Neural cell (in vitro differentiated cells): ENCODE results near the gene FHOD3. TPM values are rescaled to one million over a fixed set of nuclear protein-coding genes. Genes with fewer than 3 reads are reported as not detected.

ENCODE experiments used
- H2AFZ ChIP-seq: fragments of 200-600, 300-800 bp; sonication (generic), shearing (Covaris generic); 2 replicates; pipeline ENCODE4 v1.6.0; 2014; ENCODE audit warnings: low read depth, mild to moderate bottlenecking, antibody characterized with exemption, low read length, moderate library complexity
- H3F3A ChIP-seq: fragments of 200-600 bp; shearing (Covaris generic); 2 replicates; pipeline ENCODE4 v1.6.1; 2016; ENCODE audit warnings: mild to moderate bottlenecking, moderate library complexity, mixed read lengths, antibody characterized with exemption, low read length; ENCODE audit not compliant: insufficient read depth, poor library complexity, severe bottlenecking
- H3K27ac ChIP-seq: fragments of 200-600, 300-800 bp; sonication (generic), shearing (Covaris generic); 2 replicates; pipeline ENCODE4 v1.5.1; 2014; ENCODE audit warnings: mild to moderate bottlenecking, low read length, moderate library complexity
- H3K27me3 ChIP-seq: fragments of 300-800, 200-600 bp; sonication (generic), shearing (Covaris generic); 2 replicates; pipeline ENCODE4 v1.6.0; 2014; ENCODE audit warnings: mild to moderate bottlenecking, low read depth, low read length, moderate library complexity; ENCODE audit not compliant: insufficient read depth
- H3K36me3 ChIP-seq: fragments of 300-800, 200-600 bp; sonication (generic), shearing (Covaris generic); 2 replicates; pipeline ENCODE4 v1.5.1; 2014; ENCODE audit warnings: mild to moderate bottlenecking, antibody characterized with exemption, low read length, moderate library complexity; ENCODE audit not compliant: insufficient read depth
- H3K4me2 ChIP-seq: fragments of 300-800, 200-600 bp; sonication (generic), shearing (Covaris generic); 2 replicates; pipeline ENCODE4 v1.6.0; 2014; ENCODE audit warnings: mild to moderate bottlenecking, low read length
- H3K4me3 ChIP-seq: fragments of 300-800, 200-600 bp; sonication (generic), shearing (Covaris generic); 2 replicates; pipeline ENCODE4 v1.5.1; 2014; ENCODE audit warnings: mild to moderate bottlenecking, low read length, moderate library complexity
- H3K79me2 ChIP-seq: fragments of 200-600 bp; shearing (Covaris generic); replicated peaks from 2 replicates; pipeline ENCODE4 v1.6.0; 2014; ENCODE audit warnings: mild to moderate bottlenecking, low read length, moderate library complexity; ENCODE audit not compliant: insufficient read depth
- H3K9ac ChIP-seq: fragments of 300-800, 200-600 bp; sonication (generic), shearing (Covaris generic); 2 replicates; pipeline ENCODE4 v1.6.1; 2016; ENCODE audit warnings: mild to moderate bottlenecking, low read length, mixed read lengths
- H3K9me2 ChIP-seq: fragments of 200-600 bp; shearing (Covaris generic); 2 replicates; pipeline ENCODE4 v1.6.1; 2016; ENCODE audit warnings: mild to moderate bottlenecking, low read length, mixed read lengths; ENCODE audit not compliant: insufficient read depth
- H3K9me3 ChIP-seq: fragments of 200-600, 300-800 bp; sonication (generic), shearing (Covaris generic); 2 replicates; pipeline ENCODE4 v1.6.1; 2016; ENCODE audit warnings: mild to moderate bottlenecking, mixed run types, low read length, moderate library complexity, mixed read lengths
- H4K20me1 ChIP-seq: fragments of 200-600 bp; shearing (Covaris generic); 2 replicates; pipeline ENCODE4 v1.6.1; 2016; ENCODE audit warnings: mild to moderate bottlenecking, mixed run types; ENCODE audit not compliant: insufficient read depth
- EP300 ChIP-seq: fragments of 450-650 bp; conservative IDR thresholded peaks from 2 replicates; pipeline ENCODE4 v1.6.1; 2014; ENCODE audit warnings: antibody characterized with exemption, mild to moderate bottlenecking, moderate library complexity; ENCODE audit not compliant: poor library complexity, severe bottlenecking
- EZH2 ChIP-seq: fragments of 200-600, 300-800 bp; shearing (Covaris generic), sonication (generic); IDR thresholded peaks from 2 replicates; pipeline ENCODE4 v1.6.1; 2014; ENCODE audit warnings: antibody characterized with exemption, low read length, borderline replicate concordance, mild to moderate bottlenecking; ENCODE audit not compliant: insufficient read depth, poor library complexity, severe bottlenecking
- MXI1 ChIP-seq: fragments of 450-650 bp; conservative IDR thresholded peaks from 2 replicates; pipeline ENCODE4 v1.6.1; 2014; ENCODE audit warnings: antibody characterized with exemption, mild to moderate bottlenecking; ENCODE audit not compliant: poor library complexity, severe bottlenecking
- POLR2AphosphoS5 ChIP-seq: IDR thresholded peaks from 2 replicates; pipeline ENCODE4 v1.6.1; 2012
- RAD21 ChIP-seq: fragments of 450-650 bp; conservative IDR thresholded peaks from 2 replicates; pipeline ENCODE4 v1.6.1; 2014; ENCODE audit warnings: antibody characterized with exemption, mild to moderate bottlenecking, moderate library complexity
- SMC3 ChIP-seq: fragments of 450-650 bp; conservative IDR thresholded peaks from 2 replicates; pipeline ENCODE4 v1.6.1; 2014; ENCODE audit warnings: antibody characterized with exemption, mild to moderate bottlenecking, moderate library complexity; ENCODE audit not compliant: poor library complexity
- TAF1 ChIP-seq: IDR thresholded peaks from 2 replicates; pipeline ENCODE4 v1.6.1; 2012; ENCODE audit warnings: low read depth
- polyA plus RNA-seq: library from polyadenylated mRNA; depleted of rRNA; stranded (reverse); fragments of >200 nt; gene quantifications from 2 replicates; pipeline ENCODE4 v1.2.3, GENCODE V29; 2014
- TF ChIP-seq, protein P1 (sequence below): IDR thresholded peaks from 2 replicates; pipeline ENCODE4 v1.6.1; 2012; ENCODE audit warnings: borderline replicate concordance
- TF ChIP-seq, protein P2 (sequence below): fragments of 450-650 bp; IDR thresholded peaks from 2 replicates; pipeline ENCODE4 v1.5.1; 2014; ENCODE audit warnings: antibody characterized with exemption, mild to moderate bottlenecking, moderate library complexity; ENCODE audit not compliant: poor library complexity, severe bottlenecking

FHOD3 gene
- polyA plus RNA-seq, 1 donor from 2014 or later: 19.4 TPM

DNA sequence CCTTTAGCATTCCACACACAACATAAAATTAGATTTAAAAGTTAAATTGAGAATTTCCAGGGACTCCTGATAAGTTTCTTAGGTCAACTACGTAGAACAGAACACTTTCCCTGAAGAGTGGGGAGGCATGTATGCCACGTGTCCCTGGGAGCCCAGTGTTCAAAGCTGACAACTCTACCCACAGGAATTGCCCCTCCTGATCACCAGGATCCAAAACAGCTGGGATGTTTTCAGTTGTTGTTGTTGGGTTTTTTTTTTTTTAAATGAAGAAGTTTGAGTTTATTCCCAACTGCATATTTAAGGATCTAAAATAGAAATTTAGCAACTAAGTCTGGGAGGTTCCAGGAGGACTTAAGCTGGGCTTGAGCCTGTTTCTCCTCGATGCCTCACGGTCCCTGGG is 430.8 kb downstream of the FHOD3 start:
- H3K27ac ChIP-seq: no peak overlapping the region
- H3K9ac ChIP-seq: no peak overlapping the region
- no peak overlapping the region for H3K4me2 ChIP-seq
- H3K4me3 ChIP-seq: no peak overlapping the region
- H3K36me3 ChIP-seq: peaks cover 8% of the 10 kb centered on the region
- no peak for TF ChIP-seq POLR2AphosphoS5
- TF ChIP-seq, protein P1, sequence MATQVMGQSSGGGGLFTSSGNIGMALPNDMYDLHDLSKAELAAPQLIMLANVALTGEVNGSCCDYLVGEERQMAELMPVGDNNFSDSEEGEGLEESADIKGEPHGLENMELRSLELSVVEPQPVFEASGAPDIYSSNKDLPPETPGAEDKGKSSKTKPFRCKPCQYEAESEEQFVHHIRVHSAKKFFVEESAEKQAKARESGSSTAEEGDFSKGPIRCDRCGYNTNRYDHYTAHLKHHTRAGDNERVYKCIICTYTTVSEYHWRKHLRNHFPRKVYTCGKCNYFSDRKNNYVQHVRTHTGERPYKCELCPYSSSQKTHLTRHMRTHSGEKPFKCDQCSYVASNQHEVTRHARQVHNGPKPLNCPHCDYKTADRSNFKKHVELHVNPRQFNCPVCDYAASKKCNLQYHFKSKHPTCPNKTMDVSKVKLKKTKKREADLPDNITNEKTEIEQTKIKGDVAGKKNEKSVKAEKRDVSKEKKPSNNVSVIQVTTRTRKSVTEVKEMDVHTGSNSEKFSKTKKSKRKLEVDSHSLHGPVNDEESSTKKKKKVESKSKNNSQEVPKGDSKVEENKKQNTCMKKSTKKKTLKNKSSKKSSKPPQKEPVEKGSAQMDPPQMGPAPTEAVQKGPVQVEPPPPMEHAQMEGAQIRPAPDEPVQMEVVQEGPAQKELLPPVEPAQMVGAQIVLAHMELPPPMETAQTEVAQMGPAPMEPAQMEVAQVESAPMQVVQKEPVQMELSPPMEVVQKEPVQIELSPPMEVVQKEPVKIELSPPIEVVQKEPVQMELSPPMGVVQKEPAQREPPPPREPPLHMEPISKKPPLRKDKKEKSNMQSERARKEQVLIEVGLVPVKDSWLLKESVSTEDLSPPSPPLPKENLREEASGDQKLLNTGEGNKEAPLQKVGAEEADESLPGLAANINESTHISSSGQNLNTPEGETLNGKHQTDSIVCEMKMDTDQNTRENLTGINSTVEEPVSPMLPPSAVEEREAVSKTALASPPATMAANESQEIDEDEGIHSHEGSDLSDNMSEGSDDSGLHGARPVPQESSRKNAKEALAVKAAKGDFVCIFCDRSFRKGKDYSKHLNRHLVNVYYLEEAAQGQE: no peak
- no peak for TF ChIP-seq SMC3
- TF ChIP-seq MXI1: no peak
- TF ChIP-seq, protein P2, sequence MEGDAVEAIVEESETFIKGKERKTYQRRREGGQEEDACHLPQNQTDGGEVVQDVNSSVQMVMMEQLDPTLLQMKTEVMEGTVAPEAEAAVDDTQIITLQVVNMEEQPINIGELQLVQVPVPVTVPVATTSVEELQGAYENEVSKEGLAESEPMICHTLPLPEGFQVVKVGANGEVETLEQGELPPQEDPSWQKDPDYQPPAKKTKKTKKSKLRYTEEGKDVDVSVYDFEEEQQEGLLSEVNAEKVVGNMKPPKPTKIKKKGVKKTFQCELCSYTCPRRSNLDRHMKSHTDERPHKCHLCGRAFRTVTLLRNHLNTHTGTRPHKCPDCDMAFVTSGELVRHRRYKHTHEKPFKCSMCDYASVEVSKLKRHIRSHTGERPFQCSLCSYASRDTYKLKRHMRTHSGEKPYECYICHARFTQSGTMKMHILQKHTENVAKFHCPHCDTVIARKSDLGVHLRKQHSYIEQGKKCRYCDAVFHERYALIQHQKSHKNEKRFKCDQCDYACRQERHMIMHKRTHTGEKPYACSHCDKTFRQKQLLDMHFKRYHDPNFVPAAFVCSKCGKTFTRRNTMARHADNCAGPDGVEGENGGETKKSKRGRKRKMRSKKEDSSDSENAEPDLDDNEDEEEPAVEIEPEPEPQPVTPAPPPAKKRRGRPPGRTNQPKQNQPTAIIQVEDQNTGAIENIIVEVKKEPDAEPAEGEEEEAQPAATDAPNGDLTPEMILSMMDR: no peak
- no peak for TF ChIP-seq EZH2
- TF ChIP-seq RAD21: no peak
- TF ChIP-seq EP300: no peak
- no peak for TF ChIP-seq TAF1
- H3F3A ChIP-seq: no peaks in the 10 kb centered on the region
- H3K79me2 ChIP-seq: no peaks in the 10 kb centered on the region
- H3K9me3 ChIP-seq: peaks cover 6% of the 10 kb centered on the region
- no peaks in the 10 kb centered on the region for H4K20me1 ChIP-seq
- no peaks in the 10 kb centered on the region for H3K27me3 ChIP-seq
- H3K9me2 ChIP-seq: no peaks in the 10 kb centered on the region
- no peak overlapping the region for H2AFZ ChIP-seq

DNA sequence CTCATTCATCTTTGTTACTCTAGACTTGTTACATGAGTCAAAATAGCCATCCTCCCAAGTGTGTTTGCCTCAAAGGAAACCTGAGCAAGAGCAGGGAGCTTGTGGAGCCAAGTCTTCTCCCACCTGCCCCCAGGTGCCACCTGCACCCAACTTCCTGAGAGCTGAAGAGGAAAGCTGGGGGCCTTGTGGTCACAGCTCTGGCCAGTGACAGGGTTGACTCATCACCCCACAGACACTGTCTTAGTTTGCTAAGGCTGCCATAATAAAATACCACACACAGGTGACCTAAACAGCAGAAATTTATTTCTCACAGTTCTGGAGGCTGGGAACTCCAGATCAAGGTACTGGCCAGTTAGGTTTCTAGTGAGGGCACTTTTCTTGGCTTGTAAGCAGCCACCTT is 431.7 kb downstream of the FHOD3 start:
- Histone ChIP-seq H2AFZ (no peak overlapping the region), H3K4me2 (no peak overlapping the region), H3K9ac (no peak overlapping the region), H3K27ac (no peak overlapping the region), H3K27me3 (no peaks in the 10 kb centered on the region), H3F3A (no peaks in the 10 kb centered on the region), H4K20me1 (no peaks in the 10 kb centered on the region), H3K4me3 (no peak overlapping the region), H3K9me3 (peaks cover 6% of the 10 kb centered on the region), H3K9me2 (no peaks in the 10 kb centered on the region), H3K36me3 (peaks cover 8% of the 10 kb centered on the region), H3K79me2 (no peaks in the 10 kb centered on the region)
- TF ChIP-seq EZH2 (no peak), RAD21 (no peak), POLR2AphosphoS5 (no peak), MXI1 (no peak)
- TF ChIP-seq, protein P2: no peak
